ENCODE results near the gene SLCO1B3.

The SLCO1B3 gene

GRCh38 chr12:20852649-20853048, 42.1 kb downstream of the SLCO1B3 start:
- TF ChIP-seq CTCF (IDR thresholded peaks at IDR 0.05; ENCODE audit: low read depth, low read length, missing control alignments), result no peak

GRCh38 chr12:20863056-20863455, 52.6 kb downstream of the SLCO1B3 start:
- H3K27ac ChIP-seq, result no peak overlapping the region
- no peaks in the 10 kb centered on the region for H3K27me3 ChIP-seq (replicated peaks)
- no peak for TF ChIP-seq CTCF (IDR thresholded peaks at IDR 0.05; ENCODE audit: low read depth, low read length, missing control alignments)
- in situ Hi-C loops (cut with HindIII; ENCODE audit: low pct_ligation_motif_present, low sequenced_read_pairs), result no loop called here
- DNase-seq, result no peak
- no peak overlapping the region for H3K4me3 ChIP-seq (ENCODE audit: low read depth, low read length)
- no peaks in the 10 kb centered on the region for H3K36me3 ChIP-seq (replicated peaks)

More at GRCh38 chr12:20852649-20853048, 42.1 kb downstream of the SLCO1B3 start:
- Histone ChIP-seq H3K4me3 (ENCODE audit: low read depth, low read length) (no peak overlapping the region), H3K27me3 (replicated peaks) (no peaks in the 10 kb centered on the region), H3K36me3 (replicated peaks) (no peaks in the 10 kb centered on the region), H3K27ac (no peak overlapping the region)
- no peak for DNase-seq
- in situ Hi-C loops (cut with HindIII; ENCODE audit: low pct_ligation_motif_present, low sequenced_read_pairs), result no loop called here

GRCh38 chr12:20865873-20866272, 55.4 kb downstream of the SLCO1B3 start:
- TF ChIP-seq CTCF (IDR thresholded peaks at IDR 0.05; ENCODE audit: low read depth, low read length, missing control alignments), result no peak
- Histone ChIP-seq H3K4me3 (ENCODE audit: low read depth, low read length) (no peak overlapping the region), H3K27ac (no peak overlapping the region), H3K27me3 (replicated peaks) (no peaks in the 10 kb centered on the region), H3K36me3 (replicated peaks) (no peaks in the 10 kb centered on the region)
- in situ Hi-C loops (cut with HindIII; ENCODE audit: low pct_ligation_motif_present, low sequenced_read_pairs), result no loop called here
- no peak for DNase-seq

- in situ Hi-C loops (cut with HindIII; ENCODE audit: low pct_ligation_motif_present, low sequenced_read_pairs), result no loop called here
- Histone ChIP-seq H3K36me3 (replicated peaks) (no peaks in the 10 kb centered on the region), H3K27ac (no peak overlapping the region), H3K4me3 (ENCODE audit: low read depth, low read length) (no peak overlapping the region), H3K27me3 (replicated peaks) (no peaks in the 10 kb centered on the region)
- DNase-seq, result no peak
- TF ChIP-seq CTCF (IDR thresholded peaks at IDR 0.05; ENCODE audit: low read depth, low read length, missing control alignments), result no peak
These were observed 57.8 kb downstream of the SLCO1B3 start for GRCh38 chr12:20868277-20868676.

- H3K27me3 ChIP-seq (replicated peaks), result no peaks in the 10 kb centered on the region
- no peaks in the 10 kb centered on the region for H3K36me3 ChIP-seq (replicated peaks)
- no peak overlapping the region for H3K27ac ChIP-seq
- TF ChIP-seq CTCF (IDR thresholded peaks at IDR 0.05; ENCODE audit: low read depth, low read length, missing control alignments), result no peak
- in situ Hi-C loops (cut with HindIII; ENCODE audit: low pct_ligation_motif_present, low sequenced_read_pairs), result no loop called here
- no peak overlapping the region for H3K4me3 ChIP-seq (ENCODE audit: low read depth, low read length)
- DNase-seq, result peak; percentile 86
These were observed 72.8 kb downstream of the SLCO1B3 start for GRCh38 chr12:20883288-20883687.

GRCh38 chr12:20885116-20885515, 74.6 kb downstream of the SLCO1B3 start:
- Histone ChIP-seq H3K27ac (no peak overlapping the region), H3K4me3 (ENCODE audit: low read depth, low read length) (no peak overlapping the region), H3K36me3 (replicated peaks) (no peaks in the 10 kb centered on the region), H3K27me3 (replicated peaks) (no peaks in the 10 kb centered on the region)
- DNase-seq, result no peak
- TF ChIP-seq CTCF (IDR thresholded peaks at IDR 0.05; ENCODE audit: low read depth, low read length, missing control alignments), result no peak
- in situ Hi-C loops (cut with HindIII; ENCODE audit: low pct_ligation_motif_present, low sequenced_read_pairs), result no loop called here
